DND-41 (cell line): ENCODE measurements around the gene QSOX2.

ENCODE experiments used
- ATAC-seq: fragments of 200-7000 bp; cut with Tn5 transposase; 3 replicates; pipeline ENCODE4 v1.9.1; 2021; ENCODE audit warnings: low read depth; ENCODE audit not compliant: insufficient read depth
- DNase-seq: peaks from one replicate; pipeline ENCODE4 v3.0.0-alpha.2; 2020
- H2AFZ ChIP-seq: 2 replicates; pipeline ENCODE4 v1.6.0; 2012; ENCODE audit warnings: low read depth, low read length
- H3K27ac ChIP-seq: 2 replicates; pipeline ENCODE4 v1.5.1; 2012; ENCODE audit warnings: low read length, inconsistent platforms
- H3K27me3 ChIP-seq: fragments of 200-600 bp; sonication (generic); 2 replicates; pipeline ENCODE4 v1.6.0; 2012; ENCODE audit warnings: low read length, mild to moderate bottlenecking, inconsistent platforms; ENCODE audit not compliant: insufficient read depth, poor library complexity
- H3K36me3 ChIP-seq: 2 replicates; pipeline ENCODE4 v1.5.1; 2012; ENCODE audit warnings: low read length, inconsistent platforms; ENCODE audit not compliant: insufficient read depth
- H3K4me1 ChIP-seq: 2 replicates; pipeline ENCODE4 v1.5.1; 2012; ENCODE audit warnings: mild to moderate bottlenecking, low read length; ENCODE audit not compliant: insufficient read depth
- H3K4me2 ChIP-seq: 2 replicates; pipeline ENCODE4 v1.6.0; 2012; ENCODE audit warnings: mild to moderate bottlenecking, moderate library complexity, low read length, inconsistent platforms; ENCODE audit not compliant: insufficient read depth
- H3K4me3 ChIP-seq, 2 experiments: fragments of 200-600 bp in 1 of 2; shearing (Covaris generic) in 1 of 2; 2 replicates each; pipeline ENCODE4 v1.5.1; 2012 to 2016; ENCODE audit warnings: inconsistent platforms in 2 of 2, low read length in 2 of 2, mild to moderate bottlenecking in 2 of 2, low read depth in 1 of 2, moderate library complexity in 1 of 2
- H3K79me2 ChIP-seq: 2 replicates; pipeline ENCODE4 v1.6.0; 2012; ENCODE audit warnings: low read length, inconsistent platforms; ENCODE audit not compliant: insufficient read depth
- H3K9ac ChIP-seq: 2 replicates; pipeline ENCODE4 v1.6.0; 2012; ENCODE audit warnings: low read depth, mild to moderate bottlenecking, inconsistent platforms, low read length, moderate library complexity
- H3K9me3 ChIP-seq: 2 replicates; pipeline ENCODE4 v1.5.1; 2012; ENCODE audit warnings: low read length, moderate library complexity, mild to moderate bottlenecking, inconsistent platforms; ENCODE audit not compliant: insufficient read depth, severe bottlenecking
- H4K20me1 ChIP-seq: 2 replicates; pipeline ENCODE4 v1.6.0; 2012; ENCODE audit warnings: low read length; ENCODE audit not compliant: insufficient read depth
- CTCF ChIP-seq: IDR thresholded peaks from 2 replicates; pipeline ENCODE4 v1.5.1; 2012; ENCODE audit warnings: borderline replicate concordance, low read length, moderate library complexity, mild to moderate bottlenecking; ENCODE audit not compliant: poor library complexity, severe bottlenecking; ENCODE audit errors: extremely low read depth
- EZH2 ChIP-seq: IDR thresholded peaks from 3 replicates; pipeline ENCODE4 v1.6.1; 2012; ENCODE audit warnings: borderline replicate concordance, low read depth, mild to moderate bottlenecking, moderate library complexity, low read length, inconsistent platforms; ENCODE audit not compliant: severe bottlenecking

The QSOX2 gene

GRCh38 chr9:136173648-136174290, 71.8 kb downstream of the QSOX2 start:
- Histone ChIP-seq H3K9ac (no peak overlapping the region), H3K79me2 (no peaks in the 10 kb centered on the region), H3K4me3 (no peak overlapping the region), H3K36me3 (no peaks in the 10 kb centered on the region), H3K27ac (no peak overlapping the region), H4K20me1 (0 out of 2 replicates have a peak, but pooled peaks cover 3% of the 10 kb centered on the region), H3K27me3 (no peaks in the 10 kb centered on the region), H3K4me1 (no peaks in the 10 kb centered on the region), H2AFZ (no peak overlapping the region), H3K4me2 (no peak overlapping the region), H3K9me3 (no peaks in the 10 kb centered on the region)
- ATAC-seq (no peak), DNase-seq (no peak)
- TF ChIP-seq EZH2 (no peak), CTCF (no peak)

GRCh38 chr9:136172412-136173079, 73.1 kb downstream of the QSOX2 start:
- TF ChIP-seq EZH2 = no peak
- TF ChIP-seq CTCF = no peak
- Histone ChIP-seq H3K27me3 (no peaks in the 10 kb centered on the region), H3K9ac (no peak overlapping the region), H3K9me3 (no peaks in the 10 kb centered on the region), H3K27ac (no peak overlapping the region), H3K4me2 (no peak overlapping the region), H2AFZ (no peak overlapping the region), H3K4me1 (no peaks in the 10 kb centered on the region), H3K4me3 (no peak overlapping the region), H3K36me3 (no peaks in the 10 kb centered on the region), H3K79me2 (no peaks in the 10 kb centered on the region), H4K20me1 (0 out of 2 replicates have a peak, but pooled peaks cover 3% of the 10 kb centered on the region)
- no peak for DNase-seq
- no peak for ATAC-seq

- no peaks in the 10 kb centered on the region for H3K9me3 ChIP-seq
- no peak overlapping the region for H3K4me2 ChIP-seq
- H3K4me1 ChIP-seq = no peaks in the 10 kb centered on the region
- H3K4me3 ChIP-seq = no peak overlapping the region
- 0 out of 2 replicates have a peak, but pooled peaks cover 3% of the 10 kb centered on the region for H4K20me1 ChIP-seq
- ATAC-seq (no peak), DNase-seq (no peak)
- H2AFZ ChIP-seq = no peak overlapping the region
- no peaks in the 10 kb centered on the region for H3K27me3 ChIP-seq
- no peak for TF ChIP-seq CTCF
- TF ChIP-seq EZH2 = no peak
- no peak overlapping the region for H3K9ac ChIP-seq
- no peaks in the 10 kb centered on the region for H3K79me2 ChIP-seq
- no peaks in the 10 kb centered on the region for H3K36me3 ChIP-seq
- no peak overlapping the region for H3K27ac ChIP-seq
Observed at GRCh38 chr9:136171801-136172411, 73.7 kb downstream of the QSOX2 start.
